ENCODE results near the gene DDR1. TPM values are rescaled to one million over a fixed set of nuclear protein-coding genes. Genes with fewer than 3 reads are reported as not detected.
"Not testable (repeated sequence)": the region's sequence is repeated elsewhere in the genome, so short reads cannot be mapped to it uniquely, and the experiment has no call there.

DDR1 gene
- total RNA-seq, 1 donor: 32.4 TPM

- no peak for TF ChIP-seq CTCF (IDR thresholded peaks at IDR 0.05; ENCODE audit: insufficient read depth, low read depth, low read length)
- H3K4me3 ChIP-seq (ENCODE audit: low read depth, low read length): no peak overlapping the region
- no peak for DNase-seq (ENCODE audit: low read depth)
These were observed 29.9 kb upstream of the DDR1 start for GRCh38 chr6:30854285-30855040.

- DNase-seq (ENCODE audit: low read depth): no peak
- TF ChIP-seq CTCF (IDR thresholded peaks at IDR 0.05; ENCODE audit: insufficient read depth, low read depth, low read length): no peak
- H3K4me3 ChIP-seq (ENCODE audit: low read depth, low read length): no peak overlapping the region
These were observed 28.8 kb upstream of the DDR1 start for GRCh38 chr6:30855429-30856075.

GRCh38 chr6:30857112-30857511 lies 27.2 kb upstream of the DDR1 start:
- no peak for TF ChIP-seq CTCF (IDR thresholded peaks at IDR 0.05; ENCODE audit: insufficient read depth, low read depth, low read length)
- H3K4me3 ChIP-seq (ENCODE audit: low read depth, low read length): no peak overlapping the region
- no peak for DNase-seq (ENCODE audit: low read depth)

- H3K4me3 ChIP-seq (ENCODE audit: low read depth, low read length): no peak overlapping the region
- no peak for TF ChIP-seq CTCF (IDR thresholded peaks at IDR 0.05; ENCODE audit: insufficient read depth, low read depth, low read length)
- no peak for DNase-seq (ENCODE audit: low read depth)
These were observed 26.8 kb upstream of the DDR1 start for GRCh38 chr6:30857549-30857948.

- not testable (repeated sequence) for DNase-seq (ENCODE audit: low read depth); H3K4me3 ChIP-seq (ENCODE audit: low read depth, low read length)
These were observed 24.6 kb upstream of the DDR1 start for GRCh38 chr6:30859726-30860125.

GRCh38 chr6:30861257-30862048 lies 22.9 kb upstream of the DDR1 start:
- H3K4me3 ChIP-seq (ENCODE audit: low read depth, low read length): no peak overlapping the region
- DNase-seq (ENCODE audit: low read depth): no peak
- no peak for TF ChIP-seq CTCF (IDR thresholded peaks at IDR 0.05; ENCODE audit: insufficient read depth, low read depth, low read length)
